Activated naive CD4-positive, alpha-beta T cell treated with anti-CD3 and anti-CD28 coated beads, Interleukin-2, amount 50 U/mL, for 24 hours (primary cell): ENCODE results near the gene TBC1D9B.
"Not testable (repeated sequence)": the region's sequence is repeated elsewhere in the genome, so short reads cannot be mapped to it uniquely, and the experiment has no call there.

ENCODE experiments used
- H3K27ac Mint-ChIP-seq: one replicate; pipeline ENCODE4 v1.8.0; 2021; ENCODE audit warnings: mild to moderate bottlenecking, mixed read lengths
- H3K27me3 Mint-ChIP-seq: one replicate; pipeline ENCODE4 v1.8.0; 2021; ENCODE audit warnings: mixed read lengths
- H3K36me3 Mint-ChIP-seq: one replicate; pipeline ENCODE4 v1.8.0; 2021; ENCODE audit warnings: mixed read lengths
- H3K4me1 Mint-ChIP-seq: one replicate; pipeline ENCODE4 v1.8.0; 2021; ENCODE audit warnings: mixed read lengths
- H3K4me3 Mint-ChIP-seq: one replicate; pipeline ENCODE4 v1.8.0; 2021; ENCODE audit warnings: mild to moderate bottlenecking, mixed read lengths
- H3K9me3 Mint-ChIP-seq: one replicate; pipeline ENCODE4 v1.8.0; 2021; ENCODE audit warnings: mixed read lengths

The TBC1D9B gene

DNA sequence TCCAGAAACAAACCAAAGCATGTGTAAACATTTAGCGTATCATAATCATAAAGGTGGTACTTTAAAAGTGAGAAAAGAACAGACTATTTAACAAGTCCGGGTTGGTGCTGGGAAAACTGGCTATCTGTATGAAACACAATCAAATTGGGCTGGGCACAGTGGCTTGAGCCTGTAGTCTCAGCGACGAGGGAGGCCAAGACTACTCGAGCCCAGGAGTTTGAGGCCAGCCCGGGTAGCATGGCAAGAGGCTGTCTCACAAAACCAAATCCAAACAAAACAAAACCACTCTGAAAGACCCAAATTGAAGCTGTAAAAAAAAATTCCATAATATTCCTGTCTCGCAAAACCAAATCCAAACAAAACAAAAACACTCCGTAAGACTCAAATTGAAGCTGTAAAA is 53.3 kb downstream of the TBC1D9B start:
- H3K27me3 Mint-ChIP-seq: no peaks in the 10 kb centered on the region
- peaks cover 7% of the 10 kb centered on the region for H3K36me3 Mint-ChIP-seq
- H3K4me3 Mint-ChIP-seq: no peak overlapping the region
- H3K9me3 Mint-ChIP-seq: no peaks in the 10 kb centered on the region
- H3K27ac Mint-ChIP-seq: no peak overlapping the region
- H3K4me1 Mint-ChIP-seq: peaks cover 18% of the 10 kb centered on the region

DNA sequence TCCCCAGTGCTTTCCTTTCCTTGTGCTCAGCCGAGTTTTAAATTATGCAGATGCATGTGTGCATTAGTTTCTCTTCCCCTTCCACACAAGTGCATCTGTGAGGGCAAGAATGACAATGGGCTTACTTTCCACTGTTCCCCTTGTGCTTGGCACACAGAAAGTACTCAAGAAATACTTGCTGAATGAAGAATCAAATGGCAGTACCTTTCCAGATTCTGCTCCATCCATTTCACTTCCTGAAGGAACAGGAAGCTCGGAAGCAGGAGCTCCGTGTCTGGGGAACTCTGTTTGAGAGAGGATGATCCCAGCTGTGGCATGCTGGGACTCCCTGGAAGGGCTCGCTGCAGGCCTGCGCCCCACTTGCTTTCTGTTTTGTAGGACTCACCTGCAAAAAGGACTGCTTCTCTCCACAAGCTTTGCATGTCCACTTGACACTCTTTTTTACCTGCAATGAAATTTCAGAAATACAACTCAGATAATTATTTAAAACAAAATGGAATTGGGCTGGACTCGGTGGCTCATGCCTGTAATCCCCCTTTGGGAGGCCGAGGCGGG is 54.6 kb downstream of the TBC1D9B start:
- Mint-ChIP-seq H3K4me3 (no peak overlapping the region), H3K27ac (no peak overlapping the region)

DNA sequence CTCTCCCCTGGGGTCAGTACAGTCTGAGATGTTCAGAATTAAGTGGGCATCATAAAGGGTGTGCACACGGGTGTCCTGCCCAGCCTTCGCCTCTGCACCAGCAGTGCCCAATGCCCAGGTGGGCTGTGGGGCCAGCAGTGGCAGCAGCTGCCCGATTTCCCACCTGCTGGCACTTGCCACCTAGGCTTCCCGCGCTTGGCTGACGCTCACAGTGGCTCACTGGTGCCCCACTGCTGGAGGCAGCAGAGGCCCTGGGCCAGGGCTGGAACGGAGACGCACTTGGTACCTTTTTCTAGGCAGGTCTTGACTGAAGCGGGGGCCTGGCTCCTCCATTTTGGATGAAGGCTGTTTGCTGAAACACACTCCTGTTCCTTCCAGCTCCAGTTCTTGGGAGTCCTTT is 66.1 kb downstream of the TBC1D9B start:
- Mint-ChIP-seq H3K36me3 (peaks cover 9% of the 10 kb centered on the region), H3K4me1 (peaks cover 7% of the 10 kb centered on the region), H3K4me3 (no peak overlapping the region), H3K27me3 (no peaks in the 10 kb centered on the region), H3K9me3 (peaks cover 5% of the 10 kb centered on the region), H3K27ac (peak overlapping the region; percentile 59)

More for the DNA sequence above, 54.6 kb downstream of the TBC1D9B start:
- peaks cover 13% of the 10 kb centered on the region for H3K4me1 Mint-ChIP-seq
- H3K27me3 Mint-ChIP-seq: no peaks in the 10 kb centered on the region
- peaks cover 7% of the 10 kb centered on the region for H3K36me3 Mint-ChIP-seq
- H3K9me3 Mint-ChIP-seq: no peaks in the 10 kb centered on the region

DNA sequence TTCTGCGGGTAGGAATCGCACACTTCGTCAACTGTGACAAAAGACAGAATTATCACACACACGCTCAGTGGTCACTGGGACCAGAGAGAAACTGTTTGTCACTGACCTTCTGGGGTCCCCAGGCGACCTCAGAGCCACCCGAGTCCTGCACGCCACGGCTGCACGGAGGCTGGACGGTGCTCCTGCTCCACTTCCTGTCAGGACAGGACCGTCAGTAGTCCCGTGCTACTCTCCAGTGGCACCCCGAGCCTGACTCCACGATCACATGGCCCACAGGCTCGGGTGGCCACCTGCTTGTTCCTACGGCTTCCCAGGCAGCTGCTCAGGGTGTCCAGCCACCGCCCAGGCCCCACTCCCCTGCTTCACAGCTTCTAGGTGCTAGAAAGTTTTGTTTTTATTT is 66.9 kb downstream of the TBC1D9B start:
- Mint-ChIP-seq H3K27ac (no peak overlapping the region), H3K9me3 (peaks cover 5% of the 10 kb centered on the region), H3K4me1 (peaks cover 16% of the 10 kb centered on the region), H3K27me3 (no peaks in the 10 kb centered on the region), H3K36me3 (peaks cover 11% of the 10 kb centered on the region), H3K4me3 (no peak overlapping the region)

DNA sequence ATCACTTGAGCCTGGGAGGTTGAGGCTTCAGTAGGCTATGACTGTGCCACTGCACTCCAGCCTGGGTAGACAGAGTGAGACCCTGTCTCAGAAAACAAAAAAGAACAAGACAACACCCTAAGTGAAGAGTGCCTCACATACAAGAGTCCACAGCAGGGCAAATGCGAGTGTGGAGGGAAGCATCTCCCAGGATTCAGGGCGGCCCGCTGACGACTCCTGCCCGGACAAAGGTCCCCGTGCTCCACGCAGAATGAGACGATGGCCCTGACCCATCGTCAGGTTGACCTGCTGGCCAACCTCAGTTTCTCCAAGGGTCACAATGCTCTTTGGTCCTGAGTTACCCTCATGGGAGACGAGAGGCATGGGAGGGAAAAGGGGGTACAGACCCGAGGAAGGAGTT is 67.4 kb downstream of the TBC1D9B start:
- peaks cover 13% of the 10 kb centered on the region for H3K36me3 Mint-ChIP-seq
- H3K4me1 Mint-ChIP-seq: peaks cover 18% of the 10 kb centered on the region
- H3K4me3 Mint-ChIP-seq: no peak overlapping the region
- no peaks in the 10 kb centered on the region for H3K27me3 Mint-ChIP-seq
- no peak overlapping the region for H3K27ac Mint-ChIP-seq
- H3K9me3 Mint-ChIP-seq: peaks cover 5% of the 10 kb centered on the region

DNA sequence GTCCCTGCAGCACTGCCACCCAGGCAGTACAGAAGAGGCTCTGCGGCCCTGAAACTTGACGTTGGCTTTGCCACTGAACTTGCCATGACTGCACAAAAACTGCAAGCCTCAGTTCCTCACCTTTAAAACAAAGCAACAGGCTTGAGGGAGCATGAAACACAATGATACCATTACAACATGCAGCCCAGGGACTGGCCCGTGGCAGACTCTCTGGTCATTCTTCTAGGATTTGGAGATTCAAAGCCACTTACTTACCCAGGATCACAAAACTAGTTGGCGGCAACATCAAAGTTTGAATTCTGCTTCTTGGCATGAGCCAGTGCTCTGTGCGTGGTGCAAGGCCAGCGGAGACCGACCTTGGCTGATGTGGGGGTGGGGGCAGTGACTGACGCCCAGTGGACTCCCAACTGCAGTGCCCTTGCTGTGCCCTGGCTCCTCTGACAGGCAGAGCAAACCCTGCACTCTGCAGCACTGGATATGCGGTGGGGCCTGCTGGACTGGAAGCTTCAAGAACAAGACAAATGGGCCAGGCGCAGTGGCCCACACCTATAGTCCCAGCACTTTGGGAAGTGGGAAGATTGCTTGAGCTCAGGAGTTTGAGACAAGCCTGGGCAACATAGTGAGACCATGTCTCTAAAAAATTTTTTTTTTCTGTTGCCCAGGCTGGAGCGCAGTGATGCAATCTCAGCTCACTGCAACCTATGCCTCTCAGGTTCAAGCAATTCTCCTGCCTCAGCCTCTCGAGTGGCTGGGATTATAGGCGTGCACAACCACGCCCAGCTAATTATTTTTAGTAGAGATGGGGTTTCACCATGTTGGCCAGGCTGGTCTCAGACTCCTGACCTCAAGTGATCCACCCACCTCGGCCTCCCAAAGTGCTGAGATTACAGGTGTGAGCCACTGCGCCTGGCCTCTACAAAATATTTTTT is 68.1 kb downstream of the TBC1D9B start:
- H3K9me3 Mint-ChIP-seq: no peaks in the 10 kb centered on the region
- peaks cover 18% of the 10 kb centered on the region for H3K4me1 Mint-ChIP-seq
- peaks cover 11% of the 10 kb centered on the region for H3K36me3 Mint-ChIP-seq
- no peaks in the 10 kb centered on the region for H3K27me3 Mint-ChIP-seq
- no peak overlapping the region for H3K4me3 Mint-ChIP-seq
- no peak overlapping the region for H3K27ac Mint-ChIP-seq

DNA sequence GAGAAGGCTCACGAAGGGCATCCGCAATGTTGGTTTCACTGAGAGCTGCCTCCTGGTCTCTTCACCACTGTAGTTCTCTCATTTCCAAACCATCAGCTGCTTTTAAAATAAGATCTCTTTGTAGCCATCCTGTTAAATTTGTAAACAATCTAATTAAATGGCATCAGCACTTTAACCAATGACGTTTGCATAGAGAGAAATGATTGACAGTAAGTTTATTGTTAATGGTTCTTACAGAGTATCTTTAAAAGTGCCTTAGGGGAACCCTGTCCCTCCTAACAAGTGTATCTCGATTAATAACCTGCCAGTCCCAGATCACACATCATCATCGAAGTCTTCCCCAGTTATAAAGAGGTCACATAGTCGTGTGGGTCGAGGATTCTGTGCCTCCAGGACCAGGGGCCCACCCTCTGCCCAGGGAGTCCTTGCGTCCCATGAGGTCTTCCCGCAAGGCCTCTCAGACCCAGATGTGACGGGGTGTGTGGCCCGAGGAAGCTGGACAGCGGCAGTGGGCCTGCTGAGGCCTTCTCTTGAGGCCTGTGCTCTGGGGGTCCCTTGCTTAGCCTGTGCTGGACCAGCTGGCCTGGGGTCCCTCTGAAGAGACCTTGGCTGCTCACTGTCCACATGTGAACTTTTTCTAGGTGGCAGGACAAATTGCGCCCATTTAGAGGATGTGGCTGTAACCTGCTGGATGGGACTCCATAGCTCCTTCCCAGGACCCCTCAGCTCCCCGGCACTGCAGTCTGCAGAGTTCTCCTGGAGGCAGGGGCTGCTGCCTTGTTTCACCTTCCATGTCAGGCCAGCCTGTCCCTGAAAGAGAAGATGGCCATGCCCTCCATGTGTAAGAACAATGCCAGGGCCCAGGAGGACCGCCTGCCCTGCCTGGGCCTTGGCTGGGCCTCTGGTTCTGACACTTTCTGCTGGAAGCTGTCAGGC is 70.4 kb downstream of the TBC1D9B start:
- Mint-ChIP-seq H3K36me3 (peaks cover 19% of the 10 kb centered on the region), H3K4me3 (peak overlapping the region; percentile 8), H3K4me1 (peaks cover 18% of the 10 kb centered on the region)

DNA sequence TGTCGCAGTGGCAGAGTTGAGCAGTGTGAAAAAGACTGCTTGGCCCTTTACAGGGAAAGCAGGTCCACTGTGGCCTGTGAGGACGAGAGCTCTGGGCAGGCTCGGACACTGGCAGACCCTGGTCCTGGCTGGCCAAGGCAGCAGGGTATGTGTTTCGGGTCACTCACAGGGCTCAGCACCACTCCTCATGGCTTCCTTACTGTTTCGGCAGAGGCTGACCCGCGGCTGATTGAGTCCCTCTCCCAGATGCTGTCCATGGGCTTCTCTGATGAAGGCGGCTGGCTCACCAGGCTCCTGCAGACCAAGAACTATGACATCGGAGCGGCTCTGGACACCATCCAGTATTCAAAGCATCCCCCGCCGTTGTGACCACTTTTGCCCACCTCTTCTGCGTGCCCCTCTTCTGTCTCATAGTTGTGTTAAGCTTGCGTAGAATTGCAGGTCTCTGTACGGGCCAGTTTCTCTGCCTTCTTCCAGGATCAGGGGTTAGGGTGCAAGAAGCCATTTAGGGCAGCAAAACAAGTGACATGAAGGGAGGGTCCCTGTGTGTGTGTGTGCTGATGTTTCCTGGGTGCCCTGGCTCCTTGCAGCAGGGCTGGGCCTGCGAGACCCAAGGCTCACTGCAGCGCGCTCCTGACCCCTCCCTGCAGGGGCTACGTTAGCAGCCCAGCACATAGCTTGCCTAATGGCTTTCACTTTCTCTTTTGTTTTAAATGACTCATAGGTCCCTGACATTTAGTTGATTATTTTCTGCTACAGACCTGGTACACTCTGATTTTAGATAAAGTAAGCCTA is 71.3 kb downstream of the TBC1D9B start:
- H3K36me3 Mint-ChIP-seq: peaks cover 19% of the 10 kb centered on the region
- no peaks in the 10 kb centered on the region for H3K27me3 Mint-ChIP-seq
- peak overlapping the region; percentile 90 for H3K27ac Mint-ChIP-seq
- peaks cover 18% of the 10 kb centered on the region for H3K4me1 Mint-ChIP-seq
- H3K9me3 Mint-ChIP-seq: no peaks in the 10 kb centered on the region
- peak overlapping the region; percentile 8 for H3K4me3 Mint-ChIP-seq

More for the DNA sequence above, 70.4 kb downstream of the TBC1D9B start:
- Mint-ChIP-seq H3K27me3 (no peaks in the 10 kb centered on the region), H3K27ac (peak overlapping the region; percentile 90), H3K9me3 (no peaks in the 10 kb centered on the region)

DNA sequence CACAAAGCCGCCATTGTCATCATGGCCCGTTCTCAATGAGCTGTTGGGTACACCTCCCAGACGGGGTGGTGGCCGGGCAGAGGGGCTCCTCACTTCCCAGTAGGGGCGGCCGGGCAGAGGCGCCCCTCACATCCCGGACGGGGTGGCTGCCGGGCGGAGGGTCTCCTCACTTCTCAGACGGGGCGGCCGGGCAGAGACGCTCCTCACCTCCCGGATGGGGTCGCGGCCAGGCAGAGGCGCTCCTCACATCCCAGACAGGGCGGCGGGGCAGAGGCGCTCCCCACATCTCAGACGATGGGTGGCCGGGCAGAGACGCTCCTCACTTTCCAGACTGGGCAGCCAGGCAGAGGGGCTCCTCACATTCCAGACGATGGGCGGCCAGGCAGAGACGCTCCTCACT is 72.8 kb downstream of the TBC1D9B start:
- H3K9me3 Mint-ChIP-seq, H3K27me3 Mint-ChIP-seq, H3K27ac Mint-ChIP-seq, H3K4me3 Mint-ChIP-seq: not testable (repeated sequence)
- Mint-ChIP-seq H3K4me1 (peaks cover 21% of the 10 kb centered on the region), H3K36me3 (peaks cover 23% of the 10 kb centered on the region)

DNA sequence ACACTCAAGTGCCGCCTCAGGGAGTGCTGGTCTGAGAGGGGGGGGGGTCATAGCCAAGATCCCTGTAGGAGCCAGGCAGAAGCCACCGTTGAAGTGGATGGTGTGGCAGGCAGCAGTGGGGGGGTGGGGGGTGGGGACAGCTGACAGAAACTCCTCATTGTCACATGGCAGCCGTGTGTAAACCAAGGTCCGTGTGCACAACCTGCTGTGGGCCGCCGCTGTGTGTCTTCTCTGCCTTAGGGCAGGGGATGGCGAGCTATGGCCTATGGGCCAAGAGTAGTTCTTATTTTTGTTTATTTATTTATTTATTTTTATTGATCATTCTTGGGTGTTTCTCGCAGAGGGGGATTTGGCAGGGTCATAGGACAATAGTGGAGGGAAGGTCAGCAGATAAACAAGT is 73.6 kb downstream of the TBC1D9B start:
- H3K36me3 Mint-ChIP-seq: peaks cover 25% of the 10 kb centered on the region
- H3K9me3 Mint-ChIP-seq: no peaks in the 10 kb centered on the region
- H3K4me1 Mint-ChIP-seq: peaks cover 21% of the 10 kb centered on the region
- H3K4me3 Mint-ChIP-seq: no peak overlapping the region
- no peak overlapping the region for H3K27ac Mint-ChIP-seq
- H3K27me3 Mint-ChIP-seq: no peaks in the 10 kb centered on the region

DNA sequence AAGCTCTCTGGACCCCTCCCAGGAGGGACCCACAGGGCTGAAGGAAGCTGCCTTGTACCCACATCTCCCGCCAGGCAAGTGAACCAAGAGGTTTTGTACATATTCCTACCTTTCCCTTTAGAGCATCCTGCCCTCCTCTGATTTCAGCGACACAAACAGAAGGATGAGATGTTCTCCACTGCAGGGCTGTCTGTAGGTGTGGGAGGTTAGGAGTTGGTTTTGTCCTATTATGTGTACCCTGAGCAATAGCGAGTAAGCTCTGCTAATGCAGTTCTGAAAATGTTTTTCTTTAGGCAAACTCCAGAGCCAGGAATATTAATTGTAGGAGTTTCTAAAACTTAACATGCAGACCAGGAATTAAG is 74.0 kb downstream of the TBC1D9B start:
- H3K27ac Mint-ChIP-seq: no peak overlapping the region
- no peak overlapping the region for H3K4me3 Mint-ChIP-seq
- no peaks in the 10 kb centered on the region for H3K27me3 Mint-ChIP-seq
- H3K36me3 Mint-ChIP-seq: peaks cover 27% of the 10 kb centered on the region
- no peaks in the 10 kb centered on the region for H3K9me3 Mint-ChIP-seq
- peaks cover 23% of the 10 kb centered on the region for H3K4me1 Mint-ChIP-seq

DNA sequence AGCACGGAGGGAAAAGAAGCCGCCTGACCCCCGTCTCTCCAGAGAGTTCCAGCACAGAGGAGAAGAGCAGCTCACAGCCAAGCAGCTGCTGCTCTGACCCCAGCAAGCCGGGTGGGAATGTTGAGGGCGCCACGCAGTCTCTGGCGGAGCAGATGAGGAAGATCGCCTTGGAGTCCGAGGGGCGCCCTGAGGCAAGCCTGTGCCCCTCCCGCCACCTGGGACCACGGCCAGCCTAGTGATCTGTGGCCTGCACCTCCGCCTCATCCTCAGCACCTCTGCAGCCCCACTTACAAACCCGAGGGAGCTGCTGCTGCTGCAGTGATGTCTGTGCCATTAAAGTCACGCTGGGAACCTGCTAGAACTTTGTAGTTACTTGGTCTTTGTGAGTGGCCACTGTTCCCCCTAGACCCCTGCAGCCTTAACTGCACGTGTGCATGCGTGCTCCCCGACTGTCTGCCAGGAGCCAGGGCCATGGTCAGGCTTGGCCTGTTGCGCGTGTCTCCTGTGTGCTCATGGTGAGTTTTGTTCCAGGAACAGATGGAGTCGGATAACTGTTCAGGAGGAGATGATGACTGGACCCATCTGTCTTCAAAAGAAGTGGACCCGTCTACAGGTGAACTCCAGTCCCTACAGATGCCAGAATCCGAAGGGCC is 74.5 kb downstream of the TBC1D9B start:
- Mint-ChIP-seq H3K27me3 (no peaks in the 10 kb centered on the region), H3K36me3 (peaks cover 28% of the 10 kb centered on the region), H3K4me1 (peaks cover 25% of the 10 kb centered on the region), H3K4me3 (no peak overlapping the region), H3K9me3 (no peaks in the 10 kb centered on the region), H3K27ac (peak overlapping the region; percentile 77)

DNA sequence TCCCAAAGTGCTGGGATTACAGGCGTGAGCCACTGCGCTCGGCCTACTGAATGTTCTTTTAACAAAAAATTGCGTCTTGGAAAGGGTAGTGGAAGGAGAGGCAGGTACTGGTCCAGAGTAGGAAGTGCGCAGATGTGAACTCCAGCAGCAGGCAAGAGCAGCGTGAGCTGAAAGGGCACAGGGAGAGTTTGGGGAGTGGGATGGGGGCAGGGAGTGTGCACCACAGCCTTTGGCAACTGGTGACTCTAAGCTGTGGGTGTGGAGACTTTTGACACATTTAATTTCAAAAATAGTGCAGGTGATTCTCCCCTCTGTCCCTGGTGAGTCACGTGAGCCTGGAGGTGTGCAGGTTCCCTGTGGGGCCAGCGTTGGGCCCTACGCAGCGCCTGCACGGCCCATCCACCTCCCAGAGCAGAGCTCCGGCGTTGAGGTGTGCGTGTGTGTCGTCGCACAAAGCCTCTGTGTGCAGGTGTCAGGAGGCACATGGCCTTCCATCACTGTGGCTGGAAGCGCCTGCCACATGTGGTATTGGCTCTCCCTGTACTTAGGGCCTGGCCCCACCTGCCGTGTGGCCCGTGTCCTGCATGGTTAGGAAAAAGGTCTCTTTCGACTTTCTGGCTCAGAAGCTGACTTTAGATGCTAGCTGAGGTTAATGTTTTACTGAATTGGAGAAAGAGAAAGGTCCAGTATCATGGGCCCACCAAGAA is 75.5 kb downstream of the TBC1D9B start:
- Mint-ChIP-seq H3K36me3 (peaks cover 32% of the 10 kb centered on the region), H3K4me3 (no peak overlapping the region), H3K4me1 (peaks cover 34% of the 10 kb centered on the region), H3K27ac (peak overlapping the region; percentile 72), H3K27me3 (no peaks in the 10 kb centered on the region), H3K9me3 (no peaks in the 10 kb centered on the region)

DNA sequence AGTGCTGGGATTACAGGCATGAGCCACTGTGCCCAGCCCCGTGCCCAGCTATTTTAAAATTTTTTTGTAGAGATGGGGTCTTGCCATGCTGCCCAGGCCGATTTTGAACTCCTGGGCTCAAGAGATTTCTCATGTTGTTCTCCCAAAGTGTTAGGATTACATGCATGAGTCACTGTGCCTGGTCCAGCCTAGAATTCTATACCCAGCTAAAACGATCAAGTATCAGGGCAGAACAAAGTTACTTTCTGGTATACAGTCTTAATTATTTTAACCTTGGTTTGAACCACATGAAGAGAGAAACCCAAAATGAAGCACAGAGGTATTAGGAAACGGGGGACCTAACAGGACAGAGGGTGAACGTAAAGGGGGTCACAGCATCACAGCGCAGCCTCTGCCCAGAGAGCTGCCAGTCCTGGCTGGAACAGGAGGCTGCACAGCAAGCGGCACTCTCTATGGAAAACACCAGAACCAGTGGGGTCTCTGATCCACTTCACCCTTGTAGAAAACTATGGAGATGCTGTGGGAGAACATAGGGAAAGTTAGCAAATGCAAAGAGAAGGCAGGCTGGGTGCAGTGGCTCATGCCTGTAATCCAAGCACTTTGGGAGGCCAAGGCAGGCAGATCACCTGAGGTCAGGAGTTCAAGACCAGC is 76.8 kb downstream of the TBC1D9B start:
- H3K4me3 Mint-ChIP-seq: no peak overlapping the region
- no peak overlapping the region for H3K27ac Mint-ChIP-seq
- H3K27me3 Mint-ChIP-seq: no peaks in the 10 kb centered on the region
- H3K36me3 Mint-ChIP-seq: peaks cover 26% of the 10 kb centered on the region
- H3K4me1 Mint-ChIP-seq: peaks cover 27% of the 10 kb centered on the region
- H3K9me3 Mint-ChIP-seq: no peaks in the 10 kb centered on the region
